Prostate gland (tissue), 2 donors: Measurements from ENCODE around the gene CYP17A1. TPM values are rescaled to one million over a fixed set of nuclear protein-coding genes. Genes with fewer than 3 reads are reported as not detected.

Experiments used
- DNase-seq: peaks from one replicate; pipeline ENCODE4 v3.0.0-alpha.2; 2019; ENCODE audit warnings: low spot score
- H3K27ac ChIP-seq, 2 donors: fragments of 200-600 bp; sonication (generic); 2 replicates each; pipeline ENCODE4 v1.5.1; 2017 to 2019
- H3K27me3 ChIP-seq: fragments of 200-600 bp; sonication (generic); replicated peaks from 2 replicates; pipeline ENCODE4 v1.5.1; 2019; ENCODE audit not compliant: insufficient read depth
- H3K36me3 ChIP-seq, 2 donors: fragments of 200-600 bp; sonication (generic); 1 replicate in 1 of 2; 2 replicates in 1 of 2; pipeline versions ENCODE4 v1.5.1 to v1.8.1; 2017 to 2019
- H3K4me1 ChIP-seq: fragments of 200-600 bp; sonication (generic); replicated peaks from 2 replicates; pipeline ENCODE4 v1.5.1; 2019
- H3K4me3 ChIP-seq, 2 donors: fragments of 200-600 bp; sonication (generic); 2 replicates each; pipeline ENCODE4 v1.5.1; 2017 to 2019
- H3K9me3 ChIP-seq: fragments of 200-600 bp; sonication (generic); 2 replicates; pipeline ENCODE4 v1.5.1; 2017
- POLR2A ChIP-seq: fragments of 450-650 bp; IDR thresholded peaks from one replicate; pipeline ENCODE4 v1.6.1; 2016; ENCODE audit warnings: antibody characterized with exemption, mild to moderate bottlenecking
- POLR2AphosphoS5 ChIP-seq: sonication (generic); formaldehyde crosslinking; IDR thresholded peaks from one replicate; pipeline ENCODE4 v1.6.1; 2017; ENCODE audit warnings: antibody characterized with exemption
- WGBS: methylation state at CpG from one replicate; pipeline ENCODE4 v1.1.5; 2018; 5-methylcytosine and 5-hydroxymethylcytosine counted together
- intact Hi-C: fragments of 100-400 bp; cut with DNase I; formaldehyde crosslinking; loops from one replicate; pipeline ENCODE4 v1.14.2; 2022
- total RNA-seq, 2 donors: library from RNA; depleted of rRNA; stranded (reverse); fragments of >200 nt; gene quantifications; one replicate each; pipeline ENCODE4 v1.1.0, GENCODE V29; 2016
- TF ChIP-seq, protein P1 (sequence below), 4 experiments: fragments of 200-600 bp in 2 of 4; fragments of 450-650 bp in 2 of 4; sonication (generic) in 2 of 4; IDR thresholded peaks; 1 replicate in 3 of 4; 2 replicates in 1 of 4; pipeline ENCODE4 v1.5.1; 2016 to 2019; ENCODE audit warnings: antibody characterized with exemption in 4 of 4, mild to moderate bottlenecking in 2 of 4, moderate library complexity in 2 of 4

Gene CYP17A1
- total RNA-seq, 2 donors from 2014 or later, result 12.8 TPM; not detected in 1

DNA sequence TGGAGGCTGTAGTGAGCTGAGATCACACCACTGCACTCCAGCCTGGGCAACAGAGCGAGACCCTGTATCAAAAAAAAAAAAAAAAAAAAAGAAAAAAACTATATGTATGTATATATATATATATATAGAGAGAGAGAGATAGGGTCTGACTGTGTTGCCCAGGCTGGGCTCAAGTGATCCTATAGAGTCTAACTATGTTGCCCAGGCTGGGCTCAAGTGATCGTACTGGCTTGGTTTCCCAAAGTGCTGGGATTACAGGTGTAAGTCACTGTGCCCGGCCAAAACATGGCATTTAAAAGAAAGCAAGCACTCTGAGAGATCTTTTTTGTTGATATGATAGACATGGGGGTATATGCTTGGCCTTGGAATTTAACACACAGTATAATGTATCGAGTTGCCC, 20.0 kb downstream of the CYP17A1 start:
- Histone ChIP-seq H3K36me3 (peaks cover 0 to 3% of the 10 kb centered on the region in 2 donors), H3K27ac (peak overlapping the region in 1 of 2 donors; percentile 56), H3K4me3 (no peak overlapping the region), H3K9me3 (no peaks in the 10 kb centered on the region), H3K4me1 (no peaks in the 10 kb centered on the region), H3K27me3 (no peaks in the 10 kb centered on the region)
- 91% methylated on average over 4 of the region's 4 CpGs for WGBS
- no peak for DNase-seq
- TF ChIP-seq, protein P1, sequence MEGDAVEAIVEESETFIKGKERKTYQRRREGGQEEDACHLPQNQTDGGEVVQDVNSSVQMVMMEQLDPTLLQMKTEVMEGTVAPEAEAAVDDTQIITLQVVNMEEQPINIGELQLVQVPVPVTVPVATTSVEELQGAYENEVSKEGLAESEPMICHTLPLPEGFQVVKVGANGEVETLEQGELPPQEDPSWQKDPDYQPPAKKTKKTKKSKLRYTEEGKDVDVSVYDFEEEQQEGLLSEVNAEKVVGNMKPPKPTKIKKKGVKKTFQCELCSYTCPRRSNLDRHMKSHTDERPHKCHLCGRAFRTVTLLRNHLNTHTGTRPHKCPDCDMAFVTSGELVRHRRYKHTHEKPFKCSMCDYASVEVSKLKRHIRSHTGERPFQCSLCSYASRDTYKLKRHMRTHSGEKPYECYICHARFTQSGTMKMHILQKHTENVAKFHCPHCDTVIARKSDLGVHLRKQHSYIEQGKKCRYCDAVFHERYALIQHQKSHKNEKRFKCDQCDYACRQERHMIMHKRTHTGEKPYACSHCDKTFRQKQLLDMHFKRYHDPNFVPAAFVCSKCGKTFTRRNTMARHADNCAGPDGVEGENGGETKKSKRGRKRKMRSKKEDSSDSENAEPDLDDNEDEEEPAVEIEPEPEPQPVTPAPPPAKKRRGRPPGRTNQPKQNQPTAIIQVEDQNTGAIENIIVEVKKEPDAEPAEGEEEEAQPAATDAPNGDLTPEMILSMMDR (IDR thresholded peaks at IDR 0.05), result no peak
- TF ChIP-seq POLR2AphosphoS5, result no peak
- no peak for TF ChIP-seq POLR2A
- intact Hi-C loops, result no loop called here

DNA sequence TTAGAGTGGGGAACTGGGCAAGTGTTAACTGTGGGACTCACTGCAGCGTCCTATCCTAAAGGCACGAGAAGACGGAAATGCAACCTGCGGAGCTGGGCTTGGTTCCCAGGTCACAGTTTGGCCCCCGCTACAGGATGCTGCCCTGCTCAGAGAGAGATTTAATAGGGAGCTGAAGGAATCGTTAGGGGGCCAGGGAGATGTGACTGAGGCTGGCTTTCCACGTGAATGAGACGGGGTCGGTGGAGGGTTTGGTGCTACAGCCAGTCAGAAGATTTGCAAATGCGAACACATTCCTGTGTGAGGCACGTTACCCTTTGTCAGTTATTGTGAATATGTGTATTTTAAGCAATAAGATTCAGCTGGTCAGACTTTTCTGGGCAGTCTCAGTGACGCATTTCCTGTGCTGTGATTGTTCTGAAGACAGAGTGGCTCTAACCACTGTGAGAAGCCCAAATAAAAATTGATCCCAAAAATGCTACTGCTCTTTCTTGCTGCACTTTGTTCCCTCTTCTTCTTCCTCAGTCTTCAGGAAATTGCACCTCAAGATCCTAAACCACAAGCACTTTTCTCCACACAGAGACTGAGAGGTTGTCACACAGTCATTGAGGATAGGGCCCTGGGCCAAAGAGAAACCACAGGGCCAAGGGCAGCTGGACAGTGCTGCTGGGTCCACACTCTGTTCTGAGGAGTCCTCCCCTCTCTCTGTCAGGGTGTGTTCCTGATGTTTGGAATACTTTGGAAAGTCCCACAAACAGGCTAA, 21.2 kb downstream of the CYP17A1 start:
- TF ChIP-seq POLR2AphosphoS5 (no peak), POLR2A (no peak)
- TF ChIP-seq, protein P1 (IDR thresholded peaks at IDR 0.05), result no peak
- no peak for DNase-seq
- Histone ChIP-seq H3K4me3 (no peak overlapping the region), H3K4me1 (no peaks in the 10 kb centered on the region), H3K36me3 (peaks cover 0 to 3% of the 10 kb centered on the region in 2 donors), H3K27me3 (no peaks in the 10 kb centered on the region), H3K9me3 (no peaks in the 10 kb centered on the region), H3K27ac (peak overlapping the region; percentile 56)
- WGBS, result 55% methylated on average over 12 of the region's 12 CpGs
- intact Hi-C loops, result no loop called here

DNA sequence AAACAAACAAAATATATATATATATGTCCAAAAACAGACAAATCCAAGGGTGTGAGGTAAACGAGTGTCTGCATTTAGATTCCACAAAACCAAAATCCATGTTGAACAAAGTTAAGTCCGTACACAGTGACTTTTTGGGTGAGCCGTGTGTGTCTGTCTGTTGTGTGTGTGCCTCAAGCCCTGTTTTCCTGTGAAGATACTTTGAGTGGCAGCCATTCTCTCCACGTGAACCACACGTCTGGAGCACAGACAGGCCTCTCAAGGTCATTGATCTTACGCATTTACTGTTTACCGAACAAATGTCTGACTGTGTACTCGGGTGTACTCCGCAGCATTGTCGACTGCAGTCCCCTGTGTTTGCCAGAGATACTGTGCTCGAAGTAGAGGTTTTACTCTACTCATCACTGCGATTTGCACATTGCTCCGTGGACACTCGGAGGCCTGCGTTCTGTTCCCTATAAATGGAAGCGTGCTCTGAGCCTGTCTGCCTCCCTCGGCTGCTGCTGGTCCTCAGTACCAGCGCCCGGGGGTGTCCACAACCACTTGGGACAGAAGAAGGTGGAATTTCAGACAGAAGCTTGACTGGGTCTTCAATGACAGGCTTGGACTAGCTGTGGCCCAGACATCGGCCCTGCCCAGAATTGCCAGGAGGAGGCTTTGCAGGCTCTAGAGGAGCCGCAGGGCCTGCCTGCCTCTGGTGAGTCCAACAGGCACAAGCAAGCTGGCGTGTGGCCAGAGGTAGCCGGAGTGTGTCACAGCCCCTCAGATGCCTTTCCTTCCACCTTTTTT, 22.1 kb downstream of the CYP17A1 start:
- TF ChIP-seq POLR2A, result no peak
- TF ChIP-seq, protein P1 (IDR thresholded peaks at IDR 0.05), result no peak
- no peak for TF ChIP-seq POLR2AphosphoS5
- Histone ChIP-seq H3K27ac (peak overlapping the region; percentile 56), H3K4me1 (no peaks in the 10 kb centered on the region), H3K36me3 (peaks cover 0 to 3% of the 10 kb centered on the region in 2 donors), H3K9me3 (no peaks in the 10 kb centered on the region), H3K27me3 (no peaks in the 10 kb centered on the region), H3K4me3 (no peak overlapping the region)
- intact Hi-C loops, result no loop called here
- DNase-seq, result peak; percentile 52
- WGBS, result 66% methylated on average over 23 of the region's 23 CpGs

DNA sequence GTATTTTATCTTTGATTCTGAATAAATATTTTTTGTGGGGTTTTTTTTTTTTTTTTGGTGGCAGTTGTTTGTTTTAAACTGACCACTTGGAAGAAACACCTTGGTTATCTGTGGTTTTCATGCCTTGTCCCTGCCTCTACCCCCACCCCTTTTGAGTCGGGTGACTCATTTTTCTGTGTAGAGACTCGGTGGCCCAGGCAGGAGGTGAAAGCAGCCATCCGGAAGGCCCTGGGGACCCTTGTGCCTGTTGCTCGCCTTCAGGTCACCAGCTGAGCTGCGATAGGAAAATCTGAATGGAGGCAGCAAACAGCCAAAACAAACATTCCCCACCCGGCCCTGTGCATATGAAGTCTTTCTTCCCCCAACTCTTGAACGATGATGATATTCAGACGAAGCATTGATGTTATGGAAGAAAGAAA, 22.8 kb downstream of the CYP17A1 start:
- peaks cover 0 to 3% of the 10 kb centered on the region in 2 donors for H3K36me3 ChIP-seq
- intact Hi-C loops, result no loop called here
- DNase-seq, result no peak
- no peaks in the 10 kb centered on the region for H3K4me1 ChIP-seq
- H3K4me3 ChIP-seq, result no peak overlapping the region
- no peaks in the 10 kb centered on the region for H3K27me3 ChIP-seq
- H3K9me3 ChIP-seq, result no peaks in the 10 kb centered on the region
- TF ChIP-seq, protein P1 (IDR thresholded peaks at IDR 0.05), result no peak
- TF ChIP-seq POLR2AphosphoS5 (no peak), POLR2A (no peak)
- 69% methylated on average over 8 of the region's 8 CpGs for WGBS
- peak overlapping the region in 1 of 2 donors; percentile 56 for H3K27ac ChIP-seq
